Progenitor cell of endocrine pancreas (in vitro differentiated cells): ENCODE measurements around the gene GALNT11. TPM values are rescaled to one million over a fixed set of nuclear protein-coding genes. Genes with fewer than 3 reads are reported as not detected.

Experiments
- DNase-seq: peaks from one replicate; pipeline ENCODE4 v3.0.0; 2021; ENCODE audit warnings: low spot score; ENCODE audit not compliant: unreplicated experiment
- H3K27ac Mint-ChIP-seq: 2 replicates; pipeline ENCODE4 v1.8.0; 2021; ENCODE audit warnings: mild to moderate bottlenecking, moderate library complexity, mixed read lengths
- H3K27me3 Mint-ChIP-seq: 2 replicates; pipeline ENCODE4 v1.8.0; 2021; ENCODE audit warnings: mixed read lengths
- H3K36me3 Mint-ChIP-seq: 2 replicates; pipeline ENCODE4 v1.8.0; 2022; ENCODE audit warnings: mixed read lengths; ENCODE audit not compliant: insufficient read depth
- H3K4me1 Mint-ChIP-seq: 2 replicates; pipeline ENCODE4 v1.8.0; 2021; ENCODE audit warnings: low read depth, mixed read lengths
- H3K4me3 Mint-ChIP-seq: 2 replicates; pipeline ENCODE4 v1.8.0; 2021; ENCODE audit warnings: low read depth, mild to moderate bottlenecking, moderate library complexity, mixed read lengths
- H3K9me3 Mint-ChIP-seq: 2 replicates; pipeline ENCODE4 v1.8.0; 2021; ENCODE audit warnings: low read depth, mixed read lengths
- total RNA-seq: library from RNA; stranded (reverse); gene quantifications from 2 replicates; pipeline ENCODE4 v1.2.1, GENCODE V29; 2021
- TF ChIP-seq, protein P1 (sequence below): fragments of 200-600 bp; sonication (generic); IDR thresholded peaks from one replicate; pipeline ENCODE4 v1.5.0; 2021; ENCODE audit warnings: antibody characterized with exemption, mild to moderate bottlenecking; ENCODE audit not compliant: unreplicated experiment

GALNT11 gene
- total RNA-seq, 1 donor from 2014 or later: 29.5 TPM

DNA sequence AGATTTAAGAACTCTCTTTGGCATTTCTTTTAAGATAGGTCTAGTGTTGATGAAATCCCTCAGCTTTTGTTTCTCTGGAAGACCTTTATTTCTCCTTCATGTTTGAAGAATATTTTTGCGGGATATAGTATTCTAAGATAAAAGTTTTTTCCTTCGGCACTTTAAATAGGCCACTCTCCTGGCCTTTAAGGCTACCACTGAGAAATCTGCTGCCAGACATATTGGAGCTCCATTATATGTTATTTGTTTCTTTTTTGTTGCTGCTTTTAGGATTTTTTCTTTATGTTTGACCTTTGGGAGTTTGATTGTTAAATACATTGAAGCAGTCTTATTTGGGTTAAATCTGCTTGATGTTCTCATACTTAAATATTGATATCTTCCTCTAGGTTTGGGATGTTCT, 22.6 kb downstream of the GALNT11 start:
- H3K9me3 Mint-ChIP-seq: peaks cover 41% of the 10 kb centered on the region
- no peaks in the 10 kb centered on the region for H3K27me3 Mint-ChIP-seq
- no peak overlapping the region for H3K4me3 Mint-ChIP-seq
- H3K4me1 Mint-ChIP-seq: peaks cover 4% of the 10 kb centered on the region
- no peak for DNase-seq
- H3K27ac Mint-ChIP-seq: no peak overlapping the region
- TF ChIP-seq, protein P1, sequence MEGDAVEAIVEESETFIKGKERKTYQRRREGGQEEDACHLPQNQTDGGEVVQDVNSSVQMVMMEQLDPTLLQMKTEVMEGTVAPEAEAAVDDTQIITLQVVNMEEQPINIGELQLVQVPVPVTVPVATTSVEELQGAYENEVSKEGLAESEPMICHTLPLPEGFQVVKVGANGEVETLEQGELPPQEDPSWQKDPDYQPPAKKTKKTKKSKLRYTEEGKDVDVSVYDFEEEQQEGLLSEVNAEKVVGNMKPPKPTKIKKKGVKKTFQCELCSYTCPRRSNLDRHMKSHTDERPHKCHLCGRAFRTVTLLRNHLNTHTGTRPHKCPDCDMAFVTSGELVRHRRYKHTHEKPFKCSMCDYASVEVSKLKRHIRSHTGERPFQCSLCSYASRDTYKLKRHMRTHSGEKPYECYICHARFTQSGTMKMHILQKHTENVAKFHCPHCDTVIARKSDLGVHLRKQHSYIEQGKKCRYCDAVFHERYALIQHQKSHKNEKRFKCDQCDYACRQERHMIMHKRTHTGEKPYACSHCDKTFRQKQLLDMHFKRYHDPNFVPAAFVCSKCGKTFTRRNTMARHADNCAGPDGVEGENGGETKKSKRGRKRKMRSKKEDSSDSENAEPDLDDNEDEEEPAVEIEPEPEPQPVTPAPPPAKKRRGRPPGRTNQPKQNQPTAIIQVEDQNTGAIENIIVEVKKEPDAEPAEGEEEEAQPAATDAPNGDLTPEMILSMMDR: no peak
- H3K36me3 Mint-ChIP-seq: peaks cover 19% of the 10 kb centered on the region

DNA sequence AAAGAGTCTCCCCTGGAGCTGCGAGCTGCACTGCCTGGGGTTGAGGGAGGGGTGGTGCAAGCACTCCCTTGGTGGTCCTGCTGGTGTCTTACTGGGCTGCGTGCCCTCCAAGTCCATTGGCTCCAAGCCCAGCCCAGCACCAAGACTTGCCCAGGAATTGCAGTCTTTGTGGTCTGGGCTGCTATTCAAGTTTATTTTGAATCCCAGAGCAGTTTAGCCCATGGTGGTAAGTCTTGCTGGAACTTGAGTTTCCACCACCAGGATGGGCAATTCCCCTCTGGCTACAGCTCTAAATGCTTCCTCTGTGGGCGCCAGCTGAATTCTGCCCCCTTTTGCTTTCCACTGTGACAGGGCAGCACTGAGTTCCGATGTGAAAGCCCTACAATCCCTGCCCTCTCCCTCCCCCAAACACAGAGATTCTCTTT, 25.1 kb downstream of the GALNT11 start:
- TF ChIP-seq, protein P1: no peak
- DNase-seq: no peak
- H3K27me3 Mint-ChIP-seq: no peaks in the 10 kb centered on the region
- H3K27ac Mint-ChIP-seq: no peak overlapping the region
- peaks cover 6% of the 10 kb centered on the region for H3K4me1 Mint-ChIP-seq
- no peak overlapping the region for H3K4me3 Mint-ChIP-seq
- peaks cover 10% of the 10 kb centered on the region for H3K36me3 Mint-ChIP-seq
- peaks cover 22% of the 10 kb centered on the region for H3K9me3 Mint-ChIP-seq

DNA sequence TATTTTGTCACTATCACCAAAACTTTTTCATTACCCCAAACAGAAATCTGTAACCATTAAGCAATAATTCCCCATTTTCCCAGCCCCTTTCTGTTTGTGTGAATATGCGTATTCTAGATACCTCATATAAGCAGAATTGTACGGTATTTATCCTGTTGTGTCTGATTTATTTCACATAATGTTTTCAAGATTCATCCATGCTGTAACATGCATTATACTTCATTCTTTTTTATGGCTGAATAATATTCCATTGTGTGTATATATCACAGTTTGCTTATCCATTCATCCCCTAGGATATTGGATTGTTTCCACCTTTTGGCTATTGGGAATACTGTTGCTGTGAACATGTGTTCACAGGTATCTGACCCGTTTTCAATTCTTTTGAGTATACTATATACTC, 26.5 kb downstream of the GALNT11 start:
- no peak overlapping the region for H3K27ac Mint-ChIP-seq
- no peak for DNase-seq
- no peaks in the 10 kb centered on the region for H3K27me3 Mint-ChIP-seq
- H3K4me3 Mint-ChIP-seq: no peak overlapping the region
- peaks cover 8% of the 10 kb centered on the region for H3K9me3 Mint-ChIP-seq
- H3K36me3 Mint-ChIP-seq: no peaks in the 10 kb centered on the region
- H3K4me1 Mint-ChIP-seq: peaks cover 6% of the 10 kb centered on the region
- TF ChIP-seq, protein P1: no peak

DNA sequence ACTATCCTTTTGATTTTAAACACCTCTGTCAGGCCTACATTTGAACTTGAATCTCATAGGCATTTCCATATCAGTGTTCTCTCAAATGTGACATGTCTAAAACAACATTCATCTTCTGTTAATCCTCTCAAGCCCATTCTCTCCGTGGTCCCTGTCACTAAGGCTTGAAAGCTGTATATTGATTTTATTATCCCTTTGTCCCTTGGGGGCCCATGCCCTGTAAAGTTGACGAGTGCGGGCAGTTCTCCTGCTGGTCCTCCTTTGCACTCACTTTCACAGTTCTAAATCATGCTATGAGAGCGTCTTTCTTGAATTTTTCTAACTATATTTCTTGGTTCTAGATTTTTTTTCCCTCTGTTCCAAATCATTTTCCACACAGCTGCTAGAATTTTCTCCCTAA, 27.3 kb downstream of the GALNT11 start:
- Mint-ChIP-seq H3K27me3 (no peaks in the 10 kb centered on the region), H3K4me3 (no peak overlapping the region), H3K27ac (no peak overlapping the region), H3K4me1 (peaks cover 6% of the 10 kb centered on the region), H3K36me3 (no peaks in the 10 kb centered on the region), H3K9me3 (peaks cover 7% of the 10 kb centered on the region)
- DNase-seq: no peak
- TF ChIP-seq, protein P1: no peak

DNA sequence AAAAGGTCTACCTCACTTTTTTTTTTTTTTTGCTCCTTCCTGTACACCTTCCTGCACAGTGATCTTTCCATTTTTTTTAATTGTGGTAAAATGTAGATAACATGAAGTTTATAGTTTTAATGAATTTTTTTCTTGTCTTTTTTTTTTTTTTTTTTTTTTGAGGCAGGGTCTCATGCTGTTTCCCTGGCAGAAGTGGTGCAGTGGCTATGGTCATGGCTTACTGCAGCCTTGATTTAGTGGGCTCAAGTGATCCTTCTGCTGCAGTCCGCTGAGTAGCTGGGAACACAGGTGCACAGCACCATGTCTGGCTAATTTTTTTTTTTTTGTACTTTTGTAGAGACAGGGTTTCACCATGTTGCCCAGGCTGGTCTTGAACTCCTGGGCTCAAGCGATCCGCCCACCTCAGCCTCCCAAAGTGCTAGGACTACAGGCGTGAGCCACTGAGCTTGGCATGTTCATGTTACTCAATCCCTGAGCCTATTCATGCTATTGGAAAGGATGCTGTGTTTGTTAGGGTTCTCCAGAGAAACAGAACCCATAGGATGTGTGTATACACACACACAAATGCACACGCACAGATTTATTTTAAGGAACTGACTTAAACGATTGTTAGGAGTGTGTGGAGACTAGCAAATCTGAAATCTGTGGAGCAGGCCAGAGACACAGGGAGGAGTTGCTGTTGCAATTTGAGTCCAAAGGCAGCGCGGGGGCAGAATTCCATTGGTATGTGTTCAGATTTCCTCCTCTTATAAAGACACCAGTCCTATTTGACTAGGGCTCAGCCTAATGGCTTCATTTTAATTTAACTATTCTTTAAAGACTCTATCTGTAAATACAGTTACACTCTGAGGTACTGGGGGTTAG, 29.1 kb downstream of the GALNT11 start:
- H3K9me3 Mint-ChIP-seq: no peaks in the 10 kb centered on the region

More for the DNA sequence above, 29.1 kb downstream of the GALNT11 start:
- Mint-ChIP-seq H3K4me3 (no peak overlapping the region), H3K36me3 (no peaks in the 10 kb centered on the region), H3K27ac (peak overlapping the region; percentile 51), H3K27me3 (no peaks in the 10 kb centered on the region), H3K4me1 (peaks cover 6% of the 10 kb centered on the region)
- no peak for DNase-seq
- TF ChIP-seq, protein P1: no peak
